SK-N-SH treated with all-trans-retinoic acid at 6 μM for 48 hours (cell line): Measurements from ENCODE around the gene ISX.

Experiments
- BACH2 ChIP-seq: fragments of 250-450 bp; sonication (Bioruptor Pico); IDR thresholded peaks from 2 replicates; pipeline ENCODE4 v1.9.0; 2021; ENCODE audit warnings: mild to moderate bottlenecking, borderline replicate concordance
- ESRRG ChIP-seq: fragments of 250-450 bp; sonication (Bioruptor Pico); IDR thresholded peaks from 2 replicates; pipeline ENCODE4 v1.6.1; 2021; ENCODE audit warnings: mild to moderate bottlenecking
- PATZ1 ChIP-seq: fragments of 250-450 bp; sonication (Bioruptor Pico); IDR thresholded peaks from 2 replicates; pipeline ENCODE4 v1.8.0; 2020; ENCODE audit warnings: mild to moderate bottlenecking, moderate library complexity, borderline replicate concordance
- POU6F1 ChIP-seq: fragments of 250-450 bp; sonication (Bioruptor Pico); IDR thresholded peaks from 2 replicates; pipeline ENCODE4 v1.8.0; 2021; ENCODE audit warnings: low read depth, mild to moderate bottlenecking, moderate library complexity, borderline replicate concordance
- TCF4 ChIP-seq: fragments of 250-450 bp; sonication (Bioruptor Pico); IDR thresholded peaks from 2 replicates; pipeline ENCODE4 v1.8.0; 2021; ENCODE audit warnings: mild to moderate bottlenecking, moderate library complexity, borderline replicate concordance
- ZC3H10 ChIP-seq: fragments of 250-450 bp; sonication (Bioruptor Pico); IDR thresholded peaks from 2 replicates; pipeline ENCODE4 v1.5.1; 2021; ENCODE audit warnings: mild to moderate bottlenecking, moderate library complexity
- ZNF70 ChIP-seq: fragments of 450-650 bp; formaldehyde crosslinking; IDR thresholded peaks from 2 replicates; pipeline ENCODE4 v1.5.0; 2020; ENCODE audit warnings: mild to moderate bottlenecking, moderate library complexity
- ZNF8 ChIP-seq: fragments of 450-650 bp; formaldehyde crosslinking; IDR thresholded peaks from 2 replicates; pipeline ENCODE4 v1.5.0; 2020; ENCODE audit warnings: mild to moderate bottlenecking, moderate library complexity

- no peak for TF ChIP-seq PATZ1 (CRISPR knock-in tag)
- TF ChIP-seq ESRRG (CRISPR knock-in tag) = no peak
- TF ChIP-seq TCF4 (CRISPR knock-in tag) = no peak
- TF ChIP-seq ZNF70 = no peak
- no peak for TF ChIP-seq BACH2 (CRISPR knock-in tag)
- TF ChIP-seq ZC3H10 (CRISPR knock-in tag) = no peak
- no peak for TF ChIP-seq ZNF8
- TF ChIP-seq POU6F1 (CRISPR knock-in tag) = no peak
These were observed 48.4 kb downstream of the ISX start for GRCh38 chr22:35114131-35114980.
